ENCODE measurements around the gene STKLD1. TPM values are rescaled to one million over a fixed set of nuclear protein-coding genes. Genes with fewer than 3 reads are reported as not detected.

The STKLD1 gene
- total and polyA plus RNA-seq, 9 of the 15 experiments (the other 6 are each of a cell fraction or from before 2014, with no cell fraction given): 0.10 to 0.65 (median 0.33) TPM; not detected in 2

DNA sequence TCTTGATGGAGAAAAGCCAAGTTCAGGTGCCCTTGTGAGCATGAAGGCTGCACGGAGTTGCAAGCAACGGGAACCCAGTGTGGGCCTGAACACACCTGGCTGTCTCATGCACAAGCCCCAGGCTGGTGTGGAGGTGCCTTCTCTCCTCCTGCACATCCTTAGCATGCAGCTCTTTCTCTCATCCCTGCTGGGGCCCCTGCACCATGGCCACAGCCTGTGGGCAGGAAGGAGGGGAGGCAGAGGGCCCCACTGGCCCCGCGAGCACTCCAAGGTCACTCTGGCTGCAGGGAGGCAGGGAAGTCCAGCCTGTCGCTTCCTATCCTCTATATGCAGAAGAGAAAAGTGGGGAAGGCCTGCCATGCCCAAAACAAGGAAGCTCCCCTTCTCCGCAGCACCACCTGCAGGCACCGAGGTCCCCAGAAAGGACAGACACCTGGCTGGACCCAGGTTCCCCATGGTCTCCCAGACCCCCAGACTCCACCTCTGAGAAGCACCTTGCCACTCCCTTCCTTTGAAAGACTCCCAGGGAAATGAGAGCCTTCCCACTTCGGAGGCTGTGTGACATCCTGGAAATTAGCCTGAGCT, 18.6 kb downstream of the STKLD1 start:
- ChIA-PET POLR2A (interaction anchor here (0.7 to 1.7 kb wide), 4 partner anchors 9 to 41 kb away, joined by 4 to 9 read pairs (median 4); partner anchors contain the start of gene STKLD1), CTCF (ENCODE audit: low intra/inter-chr PET ratio) (no interaction called here)
- Histone ChIP-seq H3K27ac (ENCODE audit: extremely low read depth, low read depth, low read length) (no peak overlapping the region), H3K4me2 (ENCODE audit: insufficient read depth, low read length) (no peak overlapping the region), H3K9me3 (replicated peaks; ENCODE audit: control insufficient read depth, insufficient read depth, low read depth, low read length) (no peaks in the 10 kb centered on the region), H4K20me1 (replicated peaks; ENCODE audit: control insufficient read depth, insufficient read depth, low read length) (peaks cover 9% of the 10 kb centered on the region; the same call in 1 of the 2 replicates), H3K36me3 (ENCODE audit: control insufficient read depth, insufficient read depth, low read length) (no peaks in the 10 kb centered on the region), H3K4me1 (replicated peaks in 1 of 2; ENCODE audit: control insufficient read depth in 2 of 2, insufficient read depth in 2 of 2, low read length in 2 of 2) (peaks cover 0 to 7% of the 10 kb centered on the region in 2 experiments; a peak in 2 of 5 replicates), H2AFZ (ENCODE audit: low read depth, low read length) (no peak overlapping the region), H3K27me3 (ENCODE audit: control insufficient read depth in 2 of 2, insufficient read depth in 2 of 2, low read length in 2 of 2) (peaks cover 22 to 49% of the 10 kb centered on the region in 2 experiments; a peak in 4 of 5 replicates), H3K79me2 (ENCODE audit: control insufficient read depth, insufficient read depth, low read length) (no peaks in the 10 kb centered on the region), H3K9ac (ENCODE audit: insufficient read depth in 1 of 2, low read depth in 2 of 2, low read length in 2 of 2) (no peak overlapping the region), H3K9me1 (ENCODE audit: control insufficient read depth, insufficient read depth, low read length) (peaks cover 2% of the 10 kb centered on the region), H3K4me3 (no peak overlapping the region)
- WGBS (ENCODE audit: insufficient coverage, low coverage, missing lambda C conversion rate): 4% methylated on average over 6 of the region's 8 CpGs
- FAIRE-seq (no peak), ATAC-seq (no peak), DNase-seq (ENCODE audit: extremely low read depth in 1 of 4, low spot score in 3 of 4) (no peak)
- 0 out of 2 replicates have a peak, but pooled peaks have one; percentile 37 for TF ChIP-seq POLR2G (IDR thresholded peaks at IDR 0.05; ENCODE audit: low read depth, low read length)
- no peak for TF ChIP-seq ZNF280A (IDR thresholded peaks at IDR 0.05; ENCODE audit: low read depth, partially characterized antibody)
- TF ChIP-seq, protein P1, sequence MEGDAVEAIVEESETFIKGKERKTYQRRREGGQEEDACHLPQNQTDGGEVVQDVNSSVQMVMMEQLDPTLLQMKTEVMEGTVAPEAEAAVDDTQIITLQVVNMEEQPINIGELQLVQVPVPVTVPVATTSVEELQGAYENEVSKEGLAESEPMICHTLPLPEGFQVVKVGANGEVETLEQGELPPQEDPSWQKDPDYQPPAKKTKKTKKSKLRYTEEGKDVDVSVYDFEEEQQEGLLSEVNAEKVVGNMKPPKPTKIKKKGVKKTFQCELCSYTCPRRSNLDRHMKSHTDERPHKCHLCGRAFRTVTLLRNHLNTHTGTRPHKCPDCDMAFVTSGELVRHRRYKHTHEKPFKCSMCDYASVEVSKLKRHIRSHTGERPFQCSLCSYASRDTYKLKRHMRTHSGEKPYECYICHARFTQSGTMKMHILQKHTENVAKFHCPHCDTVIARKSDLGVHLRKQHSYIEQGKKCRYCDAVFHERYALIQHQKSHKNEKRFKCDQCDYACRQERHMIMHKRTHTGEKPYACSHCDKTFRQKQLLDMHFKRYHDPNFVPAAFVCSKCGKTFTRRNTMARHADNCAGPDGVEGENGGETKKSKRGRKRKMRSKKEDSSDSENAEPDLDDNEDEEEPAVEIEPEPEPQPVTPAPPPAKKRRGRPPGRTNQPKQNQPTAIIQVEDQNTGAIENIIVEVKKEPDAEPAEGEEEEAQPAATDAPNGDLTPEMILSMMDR (IDR thresholded peaks at IDR 0.05 in 2 of 3, conservative IDR thresholded peaks at IDR 0.05 in 1 of 3; ENCODE audit: insufficient read depth in 2 of 3, low read depth in 1 of 3, low read length in 3 of 3): peak in 1 of 3 experiments; percentile 18; a peak in 1 of 6 replicates
- in situ Hi-C loops (cut with MboI): no loop called here
- intact Hi-C loops (cut with micrococcal nuclease): no loop called here
- no TSS peak for BruUV-seq (replicated peaks)

Data from K562 (cell line).